ENCODE measurements around the gene ZNF583.

DNA sequence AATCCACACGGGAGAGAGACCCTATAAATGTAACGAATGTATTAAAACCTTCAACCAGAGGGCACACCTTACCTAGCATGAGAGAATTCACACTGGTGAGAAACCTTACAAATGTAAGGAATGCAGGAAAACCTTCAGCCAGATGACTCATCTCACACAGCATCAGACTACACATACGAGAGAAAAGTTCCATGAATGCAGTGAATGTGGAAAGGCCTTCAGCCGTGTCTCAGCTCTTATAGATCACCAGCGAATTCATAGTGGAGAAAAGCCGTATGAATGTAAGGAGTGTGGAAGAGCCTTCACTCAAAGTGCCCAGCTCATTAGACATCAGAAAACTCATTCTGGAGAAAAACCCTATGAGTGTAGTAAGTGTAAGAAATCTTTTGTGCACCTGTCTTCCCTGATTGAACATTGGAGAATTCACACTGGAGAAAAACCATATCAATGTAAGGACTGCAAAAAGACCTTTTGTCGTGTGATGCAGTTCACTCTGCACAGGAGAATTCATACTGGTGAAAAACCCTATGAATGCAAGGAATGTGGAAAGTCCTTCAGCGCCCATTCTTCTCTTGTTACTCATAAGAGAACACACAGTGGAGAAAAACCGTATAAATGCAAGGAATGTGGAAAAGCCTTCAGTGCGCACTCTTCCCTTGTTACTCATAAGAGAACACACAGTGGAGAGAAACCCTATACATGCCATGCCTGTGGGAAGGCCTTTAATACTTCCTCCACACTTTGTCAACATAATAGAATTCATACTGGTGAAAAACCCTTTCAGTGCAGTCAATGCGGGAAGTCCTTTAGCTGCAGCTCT is 26.8 kb upstream of the ZNF583 start:
- TF ChIP-seq, protein P1, sequence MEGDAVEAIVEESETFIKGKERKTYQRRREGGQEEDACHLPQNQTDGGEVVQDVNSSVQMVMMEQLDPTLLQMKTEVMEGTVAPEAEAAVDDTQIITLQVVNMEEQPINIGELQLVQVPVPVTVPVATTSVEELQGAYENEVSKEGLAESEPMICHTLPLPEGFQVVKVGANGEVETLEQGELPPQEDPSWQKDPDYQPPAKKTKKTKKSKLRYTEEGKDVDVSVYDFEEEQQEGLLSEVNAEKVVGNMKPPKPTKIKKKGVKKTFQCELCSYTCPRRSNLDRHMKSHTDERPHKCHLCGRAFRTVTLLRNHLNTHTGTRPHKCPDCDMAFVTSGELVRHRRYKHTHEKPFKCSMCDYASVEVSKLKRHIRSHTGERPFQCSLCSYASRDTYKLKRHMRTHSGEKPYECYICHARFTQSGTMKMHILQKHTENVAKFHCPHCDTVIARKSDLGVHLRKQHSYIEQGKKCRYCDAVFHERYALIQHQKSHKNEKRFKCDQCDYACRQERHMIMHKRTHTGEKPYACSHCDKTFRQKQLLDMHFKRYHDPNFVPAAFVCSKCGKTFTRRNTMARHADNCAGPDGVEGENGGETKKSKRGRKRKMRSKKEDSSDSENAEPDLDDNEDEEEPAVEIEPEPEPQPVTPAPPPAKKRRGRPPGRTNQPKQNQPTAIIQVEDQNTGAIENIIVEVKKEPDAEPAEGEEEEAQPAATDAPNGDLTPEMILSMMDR (conservative IDR thresholded peaks at IDR 0.05 in 1 of 2, IDR thresholded peaks at IDR 0.05 in 1 of 2; ENCODE audit: extremely low read depth in 1 of 2, insufficient read depth in 1 of 2, low read depth in 1 of 2, low read length in 2 of 2) = no peak
- TF ChIP-seq EZH2 (IDR thresholded peaks at IDR 0.05; ENCODE audit: borderline replicate concordance, low read length) = no peak
